ENCODE results near the gene CS.

Gene CS

GRCh38 chr12:56244494-56244893, 55.6 kb downstream of the CS start:
- no peak for DNase-seq (ENCODE audit: low read depth in 1 of 2, low spot score in 1 of 2)
- TF ChIP-seq CTCF (IDR thresholded peaks at IDR 0.05; ENCODE audit: insufficient read depth, low read length) (no peak), GABPA (IDR thresholded peaks at IDR 0.05; ENCODE audit: low read depth) (no peak), SPI1 (IDR thresholded peaks at IDR 0.05; ENCODE audit: borderline replicate concordance, low read depth) (no peak), POLR2AphosphoS5 (IDR thresholded peaks at IDR 0.05; ENCODE audit: low read depth) (no peak), REST (IDR thresholded peaks at IDR 0.05; ENCODE audit: insufficient replicate concordance, low read depth) (no peak)
- no peaks in the 10 kb centered on the region for H3K27me3 ChIP-seq (ENCODE audit: insufficient read depth, poor library complexity, severe bottlenecking)
- no peak overlapping the region for H3K4me3 ChIP-seq (replicated peaks; ENCODE audit: insufficient read depth, low read length)
- no peak overlapping the region for H3K27ac ChIP-seq (replicated peaks)

GRCh38 chr12:56243731-56244181, 56.4 kb downstream of the CS start:
- H3K27me3 ChIP-seq (ENCODE audit: insufficient read depth, poor library complexity, severe bottlenecking): no peaks in the 10 kb centered on the region
- TF ChIP-seq CTCF (IDR thresholded peaks at IDR 0.05; ENCODE audit: insufficient read depth, low read length): no peak
- TF ChIP-seq REST (IDR thresholded peaks at IDR 0.05; ENCODE audit: insufficient replicate concordance, low read depth): no peak
- no peak for TF ChIP-seq GABPA (IDR thresholded peaks at IDR 0.05; ENCODE audit: low read depth)
- no peak for TF ChIP-seq SPI1 (IDR thresholded peaks at IDR 0.05; ENCODE audit: borderline replicate concordance, low read depth)
- TF ChIP-seq POLR2AphosphoS5 (IDR thresholded peaks at IDR 0.05; ENCODE audit: low read depth): no peak
- H3K4me3 ChIP-seq (replicated peaks; ENCODE audit: insufficient read depth, low read length): no peak overlapping the region
- no peak for DNase-seq (ENCODE audit: low read depth in 1 of 2, low spot score in 1 of 2)
- no peak overlapping the region for H3K27ac ChIP-seq (replicated peaks)

GRCh38 chr12:56242986-56243385, 57.1 kb downstream of the CS start:
- no peak overlapping the region for H3K4me3 ChIP-seq (replicated peaks; ENCODE audit: insufficient read depth, low read length)
- DNase-seq (ENCODE audit: low read depth in 1 of 2, low spot score in 1 of 2): no peak
- TF ChIP-seq REST (IDR thresholded peaks at IDR 0.05; ENCODE audit: insufficient replicate concordance, low read depth) (no peak), SPI1 (IDR thresholded peaks at IDR 0.05; ENCODE audit: borderline replicate concordance, low read depth) (no peak), GABPA (IDR thresholded peaks at IDR 0.05; ENCODE audit: low read depth) (no peak), CTCF (IDR thresholded peaks at IDR 0.05; ENCODE audit: insufficient read depth, low read length) (no peak), POLR2AphosphoS5 (IDR thresholded peaks at IDR 0.05; ENCODE audit: low read depth) (no peak)
- H3K27me3 ChIP-seq (ENCODE audit: insufficient read depth, poor library complexity, severe bottlenecking): no peaks in the 10 kb centered on the region
- no peak overlapping the region for H3K27ac ChIP-seq (replicated peaks)
